Endodermal cell (in vitro differentiated cells): ENCODE measurements around the gene TRUB1. TPM values are rescaled to one million over a fixed set of nuclear protein-coding genes. Genes with fewer than 3 reads are reported as not detected.

Experiments
- DNase-seq: peaks from one replicate; pipeline ENCODE4 v3.0.0-alpha.2; 2017
- H3K27ac ChIP-seq: 2 replicates; pipeline ENCODE4 v1.5.1; 2013; ENCODE audit warnings: mild to moderate bottlenecking, low read depth, low read length, moderate library complexity
- H3K27me3 ChIP-seq: 2 replicates; pipeline ENCODE4 v1.6.1; 2013; ENCODE audit warnings: mild to moderate bottlenecking, low read length, moderate library complexity; ENCODE audit not compliant: insufficient read depth, control insufficient read depth, poor library complexity, severe bottlenecking
- H3K36me3 ChIP-seq: 2 replicates; pipeline ENCODE4 v1.7.0; 2013; ENCODE audit warnings: mild to moderate bottlenecking, low read length, moderate library complexity; ENCODE audit not compliant: control insufficient read depth, insufficient read depth
- H3K4me1 ChIP-seq: one replicate; pipeline ENCODE4 v1.7.0; 2013; ENCODE audit warnings: low read length; ENCODE audit not compliant: control insufficient read depth, insufficient read depth
- H3K4me3 ChIP-seq: 2 replicates; pipeline ENCODE4 v1.5.1; 2013; ENCODE audit warnings: mild to moderate bottlenecking, low read length, moderate library complexity
- H3K9ac ChIP-seq: 2 replicates; pipeline ENCODE4 v1.6.1; 2013; ENCODE audit warnings: mild to moderate bottlenecking, low read length, moderate library complexity; ENCODE audit not compliant: poor library complexity, severe bottlenecking; ENCODE audit errors: extremely low read depth
- H3K9me3 ChIP-seq: 2 replicates; pipeline ENCODE4 v1.6.1; 2013; ENCODE audit warnings: mild to moderate bottlenecking, low read length, moderate library complexity; ENCODE audit not compliant: control insufficient read depth
- H3K27ac Mint-ChIP-seq: 2 replicates; pipeline ENCODE4 v1.8.0; 2020; ENCODE audit warnings: mixed read lengths
- H3K27me3 Mint-ChIP-seq: 2 replicates; pipeline ENCODE4 v1.8.0; 2021; ENCODE audit warnings: mild to moderate bottlenecking, mixed read lengths; ENCODE audit not compliant: insufficient read depth
- H3K36me3 Mint-ChIP-seq: 2 replicates; pipeline ENCODE4 v1.8.0; 2020; ENCODE audit warnings: low read depth, mixed read lengths
- H3K4me1 Mint-ChIP-seq: 2 replicates; pipeline ENCODE4 v1.8.0; 2020; ENCODE audit warnings: mixed read lengths
- H3K4me3 Mint-ChIP-seq: 2 replicates; pipeline ENCODE4 v1.8.0; 2020; ENCODE audit warnings: mild to moderate bottlenecking, moderate library complexity, mixed read lengths
- H3K9me3 Mint-ChIP-seq: 2 replicates; pipeline ENCODE4 v1.8.0; 2020; ENCODE audit warnings: mild to moderate bottlenecking, mixed read lengths
- WGBS, 2 experiments: methylation state at CpG; one replicate each; pipeline versions ENCODE4 v1.1.5 to v1.1.7; 2013; ENCODE audit warnings: missing lambda C conversion rate in 2 of 2, mixed read lengths in 1 of 2; ENCODE audit not compliant: insufficient coverage in 1 of 2, insufficient read length in 1 of 2; 5-methylcytosine and 5-hydroxymethylcytosine counted together
- total RNA-seq, 2 donors: library from RNA; stranded (reverse); fragmentation: NEBNext Ultra II Directional in 1 of 2; extraction: Animal tissue kit (Norgen Biotek cat#: 25700) in 1 of 2; gene quantifications; 2 replicates in 1 of 2; 3 replicates in 1 of 2; pipeline ENCODE4 v1.2.1, GENCODE V29; 2021
- TF ChIP-seq, protein P1 (sequence below): fragments of 200-600 bp; sonication (generic); conservative IDR thresholded peaks from 2 replicates; pipeline ENCODE4 v1.5.0; 2021; ENCODE audit warnings: antibody characterized with exemption, mild to moderate bottlenecking

The TRUB1 gene
- total RNA-seq, 2 donors from 2014 or later = 18.5 to 18.8 TPM

DNA sequence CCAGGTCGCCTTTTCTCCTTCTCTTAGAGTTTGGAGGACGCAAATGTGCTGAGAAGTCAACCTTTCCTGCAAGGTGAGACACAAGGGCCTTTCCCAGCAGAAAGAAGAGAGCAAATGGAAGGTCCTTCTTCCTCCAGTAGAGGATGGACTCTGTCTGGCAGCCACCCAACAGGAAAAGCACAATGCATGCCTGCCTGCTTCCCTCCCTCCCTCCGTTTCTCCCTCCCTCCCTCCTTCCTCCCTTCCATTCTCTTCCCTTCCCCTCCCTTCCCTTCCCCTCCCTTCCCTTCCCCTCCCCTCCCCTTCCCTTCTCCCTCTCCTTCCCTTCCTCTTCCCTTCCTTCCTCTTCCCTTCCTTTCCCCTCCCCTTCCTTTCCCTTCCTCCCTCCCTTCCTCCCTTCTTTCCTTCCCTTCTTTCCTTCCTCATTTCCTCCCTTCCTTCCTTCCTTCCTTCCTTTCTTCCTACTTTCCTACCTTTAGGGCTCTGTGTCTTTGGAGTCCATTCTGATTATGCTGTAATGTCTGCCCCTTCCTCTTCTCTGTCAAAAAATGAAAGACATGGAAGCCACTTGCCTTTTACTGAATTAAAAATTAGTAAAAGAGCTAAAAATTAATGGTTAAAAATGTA lies 66.4 kb downstream of the TRUB1 start:
- H3K27ac Mint-ChIP-seq = no peak overlapping the region
- H3K36me3 Mint-ChIP-seq = no peaks in the 10 kb centered on the region
- Histone ChIP-seq H3K9ac (no peak overlapping the region), H3K36me3 (no peaks in the 10 kb centered on the region), H3K27me3 (no peaks in the 10 kb centered on the region), H3K4me1 (no peaks in the 10 kb centered on the region), H3K27ac (no peak overlapping the region), H3K4me3 (no peak overlapping the region), H3K9me3 (no peaks in the 10 kb centered on the region)
- no peak for DNase-seq
- WGBS, 2 experiments = 96 to 100% methylated on average over 2 to 3 of the region's 3 CpGs
- TF ChIP-seq, protein P1, sequence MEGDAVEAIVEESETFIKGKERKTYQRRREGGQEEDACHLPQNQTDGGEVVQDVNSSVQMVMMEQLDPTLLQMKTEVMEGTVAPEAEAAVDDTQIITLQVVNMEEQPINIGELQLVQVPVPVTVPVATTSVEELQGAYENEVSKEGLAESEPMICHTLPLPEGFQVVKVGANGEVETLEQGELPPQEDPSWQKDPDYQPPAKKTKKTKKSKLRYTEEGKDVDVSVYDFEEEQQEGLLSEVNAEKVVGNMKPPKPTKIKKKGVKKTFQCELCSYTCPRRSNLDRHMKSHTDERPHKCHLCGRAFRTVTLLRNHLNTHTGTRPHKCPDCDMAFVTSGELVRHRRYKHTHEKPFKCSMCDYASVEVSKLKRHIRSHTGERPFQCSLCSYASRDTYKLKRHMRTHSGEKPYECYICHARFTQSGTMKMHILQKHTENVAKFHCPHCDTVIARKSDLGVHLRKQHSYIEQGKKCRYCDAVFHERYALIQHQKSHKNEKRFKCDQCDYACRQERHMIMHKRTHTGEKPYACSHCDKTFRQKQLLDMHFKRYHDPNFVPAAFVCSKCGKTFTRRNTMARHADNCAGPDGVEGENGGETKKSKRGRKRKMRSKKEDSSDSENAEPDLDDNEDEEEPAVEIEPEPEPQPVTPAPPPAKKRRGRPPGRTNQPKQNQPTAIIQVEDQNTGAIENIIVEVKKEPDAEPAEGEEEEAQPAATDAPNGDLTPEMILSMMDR = no peak
- no peaks in the 10 kb centered on the region for H3K9me3 Mint-ChIP-seq
- H3K4me3 Mint-ChIP-seq = no peak overlapping the region
- H3K27me3 Mint-ChIP-seq = no peaks in the 10 kb centered on the region
- H3K4me1 Mint-ChIP-seq = peaks cover 6% of the 10 kb centered on the region

DNA sequence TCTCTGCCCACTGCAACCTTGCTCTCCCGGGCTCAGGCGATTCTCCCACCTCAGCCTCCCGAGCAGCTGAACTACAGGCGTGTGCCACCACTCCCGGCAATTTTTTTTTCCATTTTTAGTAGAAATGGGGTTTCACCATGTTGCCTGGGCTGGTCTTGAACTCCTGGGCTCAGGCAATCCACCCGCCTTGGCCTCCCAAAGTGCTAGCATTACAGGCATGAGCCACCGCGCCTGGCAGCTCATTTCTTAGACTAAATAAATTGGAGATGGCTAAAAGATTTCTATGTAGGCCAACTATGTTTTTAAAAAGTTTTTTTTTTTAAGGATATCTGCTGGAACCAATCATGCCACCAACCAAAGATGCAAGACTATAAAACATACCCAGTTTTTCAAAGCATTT lies 67.8 kb downstream of the TRUB1 start:
- no peak overlapping the region for H3K27ac Mint-ChIP-seq
- H3K36me3 Mint-ChIP-seq = no peaks in the 10 kb centered on the region
- 95 to 96% methylated on average over 7 to 8 of the region's 8 CpGs for WGBS, 2 experiments

DNA sequence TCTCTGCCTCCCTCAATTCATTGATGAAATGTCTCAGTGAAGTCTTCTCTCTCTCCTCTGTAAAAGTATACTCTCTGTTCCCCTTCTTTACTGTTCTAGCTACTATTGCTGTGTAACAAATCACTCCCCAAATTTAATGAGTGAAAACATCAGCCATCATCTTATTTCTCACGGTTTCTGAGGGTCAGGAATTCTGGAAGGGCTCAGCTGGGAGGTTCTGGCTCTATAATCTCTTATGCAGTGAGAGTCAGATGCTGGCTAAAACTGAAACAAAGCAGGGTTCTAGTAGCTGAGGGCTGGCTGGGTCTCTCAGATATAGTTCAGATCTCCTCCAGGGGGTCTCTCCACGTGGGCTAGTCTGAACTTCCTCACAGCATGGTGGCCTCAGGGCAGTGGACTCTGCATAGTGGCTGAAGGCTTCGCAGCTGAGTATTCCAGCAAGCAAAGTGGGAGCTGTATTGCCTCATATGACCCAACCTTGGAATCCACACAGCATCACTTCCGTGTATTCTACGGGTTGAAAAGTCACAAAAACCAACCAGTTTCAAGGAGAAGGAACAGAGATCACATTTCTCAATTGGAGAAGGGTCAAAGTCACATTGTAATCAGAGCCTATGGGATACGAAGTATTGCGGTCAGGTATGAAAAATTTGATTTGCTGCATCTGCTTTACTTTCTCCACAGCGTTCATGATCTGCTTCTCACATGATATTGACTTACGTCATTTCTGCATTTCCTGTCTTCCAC lies 80.4 kb downstream of the TRUB1 start:
- H3K4me1 Mint-ChIP-seq = peaks cover 5% of the 10 kb centered on the region
- H3K9ac ChIP-seq = no peak overlapping the region
- H3K36me3 Mint-ChIP-seq = no peaks in the 10 kb centered on the region
- no peak for DNase-seq
- WGBS, 2 experiments = 85% methylated on average over 8 to 9 of the region's 9 CpGs
- no peaks in the 10 kb centered on the region for H3K4me1 ChIP-seq
- no peak overlapping the region for H3K4me3 ChIP-seq
- no peak overlapping the region for H3K27ac ChIP-seq
- H3K27me3 Mint-ChIP-seq = no peaks in the 10 kb centered on the region
- H3K9me3 ChIP-seq = no peaks in the 10 kb centered on the region
- H3K36me3 ChIP-seq = no peaks in the 10 kb centered on the region
- H3K27ac Mint-ChIP-seq = no peak overlapping the region
- TF ChIP-seq, protein P1 = no peak
- H3K4me3 Mint-ChIP-seq = no peak overlapping the region
- no peaks in the 10 kb centered on the region for H3K9me3 Mint-ChIP-seq
- no peaks in the 10 kb centered on the region for H3K27me3 ChIP-seq

More for the DNA sequence above, 67.8 kb downstream of the TRUB1 start:
- no peaks in the 10 kb centered on the region for H3K9me3 ChIP-seq
- H3K9ac ChIP-seq = no peak overlapping the region
- H3K4me1 Mint-ChIP-seq = peaks cover 5% of the 10 kb centered on the region
- H3K27me3 ChIP-seq = no peaks in the 10 kb centered on the region
- H3K4me3 Mint-ChIP-seq = no peak overlapping the region
- no peaks in the 10 kb centered on the region for H3K9me3 Mint-ChIP-seq
- H3K27me3 Mint-ChIP-seq = no peaks in the 10 kb centered on the region
- TF ChIP-seq, protein P1 = no peak
- no peaks in the 10 kb centered on the region for H3K4me1 ChIP-seq
- no peaks in the 10 kb centered on the region for H3K36me3 ChIP-seq
- DNase-seq = no peak
- H3K4me3 ChIP-seq = no peak overlapping the region
- no peak overlapping the region for H3K27ac ChIP-seq
